AG09309 (cell line): ENCODE measurements around the gene MOCS3.
A peak's percentile ranks its signal among the peaks of the same experiment; 100 is the strongest.

Experiments
- DNase-seq: peaks from one replicate; pipeline ENCODE4 v3.0.0-alpha.2; 2010; ENCODE audit warnings: low read depth
- H3K4me3 ChIP-seq: 2 replicates; pipeline ENCODE4 v1.5.1; 2011; ENCODE audit warnings: mild to moderate bottlenecking, low read depth, low read length, moderate library complexity; ENCODE audit not compliant: control insufficient read depth
- TF ChIP-seq, protein P1 (sequence below): IDR thresholded peaks from 2 replicates; pipeline ENCODE4 v1.5.1; 2011; ENCODE audit warnings: mild to moderate bottlenecking, low read depth, low read length, inconsistent platforms; ENCODE audit not compliant: insufficient read depth, control insufficient read depth; ENCODE audit errors: missing control alignments

Gene MOCS3

DNA sequence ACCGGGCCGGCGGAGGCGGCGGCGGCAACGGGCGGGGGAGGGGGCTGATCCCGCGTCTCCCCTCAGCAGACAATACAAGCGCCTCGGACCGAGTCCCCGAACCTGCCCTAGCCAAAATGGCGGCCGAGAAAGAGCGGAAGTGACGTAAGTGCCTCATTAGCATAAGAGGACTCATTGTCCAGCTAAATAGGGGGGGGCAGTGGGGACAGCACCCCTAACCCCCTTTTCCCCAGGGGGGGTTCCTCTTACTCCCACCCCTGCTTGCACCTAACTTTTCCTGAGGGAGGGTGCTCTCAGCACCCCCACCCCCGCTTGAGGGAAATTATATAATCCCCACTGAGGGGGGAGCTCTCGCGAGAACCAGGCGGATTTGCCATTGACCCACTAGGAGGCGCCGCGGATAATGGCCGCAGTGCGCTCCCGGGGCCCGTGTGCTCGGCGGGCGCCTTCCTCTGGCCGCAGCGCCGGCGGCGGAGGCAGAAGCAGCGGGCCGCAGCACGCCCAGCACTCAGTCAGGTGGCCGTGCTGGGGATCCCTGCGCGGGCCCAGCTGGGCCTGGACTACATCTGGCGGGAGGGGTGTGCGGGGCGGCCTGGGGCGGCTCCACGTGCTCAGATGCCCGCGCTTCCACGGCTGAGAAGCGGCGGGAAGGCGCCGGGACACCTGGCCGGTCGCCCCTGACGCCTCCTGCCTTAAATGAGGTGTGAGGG, 27.2 kb upstream of the MOCS3 start, which contains the start of gene ADNP:
Gene ADNP, minus strand, starts transcription at position 132 of the 710 bp plus-strand sequence. CDS start 27,441 bp downstream, outside the sequence.
- peak; percentile 66 for DNase-seq
- TF ChIP-seq, protein P1, sequence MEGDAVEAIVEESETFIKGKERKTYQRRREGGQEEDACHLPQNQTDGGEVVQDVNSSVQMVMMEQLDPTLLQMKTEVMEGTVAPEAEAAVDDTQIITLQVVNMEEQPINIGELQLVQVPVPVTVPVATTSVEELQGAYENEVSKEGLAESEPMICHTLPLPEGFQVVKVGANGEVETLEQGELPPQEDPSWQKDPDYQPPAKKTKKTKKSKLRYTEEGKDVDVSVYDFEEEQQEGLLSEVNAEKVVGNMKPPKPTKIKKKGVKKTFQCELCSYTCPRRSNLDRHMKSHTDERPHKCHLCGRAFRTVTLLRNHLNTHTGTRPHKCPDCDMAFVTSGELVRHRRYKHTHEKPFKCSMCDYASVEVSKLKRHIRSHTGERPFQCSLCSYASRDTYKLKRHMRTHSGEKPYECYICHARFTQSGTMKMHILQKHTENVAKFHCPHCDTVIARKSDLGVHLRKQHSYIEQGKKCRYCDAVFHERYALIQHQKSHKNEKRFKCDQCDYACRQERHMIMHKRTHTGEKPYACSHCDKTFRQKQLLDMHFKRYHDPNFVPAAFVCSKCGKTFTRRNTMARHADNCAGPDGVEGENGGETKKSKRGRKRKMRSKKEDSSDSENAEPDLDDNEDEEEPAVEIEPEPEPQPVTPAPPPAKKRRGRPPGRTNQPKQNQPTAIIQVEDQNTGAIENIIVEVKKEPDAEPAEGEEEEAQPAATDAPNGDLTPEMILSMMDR: peak; percentile 62
- peak within 1 kb of the TSS; percentile 88 for H3K4me3 ChIP-seq

DNA sequence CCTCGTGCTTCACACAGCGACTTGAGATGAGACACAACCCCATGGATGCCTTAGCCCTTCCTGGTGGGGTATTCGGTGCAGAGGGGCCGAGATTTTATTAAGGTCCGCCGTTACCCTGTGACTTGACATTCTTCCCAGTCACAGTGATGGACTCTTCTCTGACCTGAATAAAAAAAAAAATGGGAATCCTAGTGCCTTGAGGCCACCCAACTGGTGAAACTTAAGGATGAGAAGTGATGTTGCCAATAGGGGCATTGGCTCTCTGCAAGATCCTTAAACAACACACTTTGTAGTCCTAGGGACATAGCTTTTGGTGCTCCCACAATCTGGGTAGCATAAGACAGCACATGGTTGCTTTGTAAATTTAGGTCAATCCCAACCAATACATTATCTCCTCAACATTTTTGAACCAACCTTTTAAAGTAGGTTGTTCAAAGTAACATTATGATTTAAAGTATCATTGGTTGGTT, 26.6 kb upstream of the MOCS3 start:
- peak overlapping the region; percentile 20 for H3K4me3 ChIP-seq
- no peak for DNase-seq

DNA sequence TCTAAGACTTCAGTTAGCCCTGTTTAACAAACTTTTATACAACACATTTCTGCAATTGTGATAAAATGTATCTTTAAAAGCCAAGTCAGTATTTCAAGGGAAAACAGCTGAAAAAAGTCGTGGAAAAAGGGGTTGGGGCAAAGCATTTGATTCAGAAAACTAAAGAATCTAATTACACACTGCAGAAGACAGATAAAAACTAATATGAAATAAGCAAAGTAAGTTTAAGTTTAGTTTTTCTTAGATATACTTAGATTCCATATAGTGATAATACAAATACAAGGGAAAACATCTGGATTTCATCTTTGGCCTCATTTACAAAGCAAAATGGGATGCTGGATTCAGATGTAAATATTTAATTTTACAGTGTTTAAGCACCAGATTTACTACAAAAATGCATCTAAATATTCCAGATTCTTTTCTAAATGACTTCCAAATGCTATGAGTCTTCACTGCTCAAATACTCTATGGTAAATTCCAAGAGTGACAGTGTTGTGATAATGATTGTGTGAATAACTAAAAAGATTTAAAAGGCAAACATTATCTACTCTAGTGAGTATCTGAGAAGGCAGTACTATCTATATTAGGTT, 25.8 kb upstream of the MOCS3 start:
- no peak for DNase-seq
- H3K4me3 ChIP-seq: no peak overlapping the region
- TF ChIP-seq, protein P1: no peak

More for the DNA sequence above, 26.6 kb upstream of the MOCS3 start:
- TF ChIP-seq, protein P1: no peak

DNA sequence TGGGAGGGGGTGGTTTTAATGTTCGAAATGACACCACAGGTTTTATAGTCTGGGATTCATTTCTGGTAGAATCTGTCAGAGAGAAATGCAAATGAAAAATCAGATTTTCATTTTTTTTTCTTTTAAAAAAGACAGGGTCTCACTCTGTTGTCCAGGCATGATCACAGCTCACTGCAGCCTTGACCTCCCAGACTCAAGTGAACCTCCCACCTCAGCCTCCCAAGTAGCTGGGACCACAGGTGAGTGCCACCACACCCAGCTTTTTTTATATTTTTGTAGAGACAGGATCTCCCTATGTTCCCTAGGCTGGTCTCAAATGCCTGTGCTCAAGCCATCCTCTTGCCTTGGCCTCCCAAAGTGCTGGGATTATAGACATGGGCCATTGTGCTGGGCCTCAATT, 25.0 kb upstream of the MOCS3 start:
- TF ChIP-seq, protein P1: no peak
- H3K4me3 ChIP-seq: no peak overlapping the region
- no peak for DNase-seq

DNA sequence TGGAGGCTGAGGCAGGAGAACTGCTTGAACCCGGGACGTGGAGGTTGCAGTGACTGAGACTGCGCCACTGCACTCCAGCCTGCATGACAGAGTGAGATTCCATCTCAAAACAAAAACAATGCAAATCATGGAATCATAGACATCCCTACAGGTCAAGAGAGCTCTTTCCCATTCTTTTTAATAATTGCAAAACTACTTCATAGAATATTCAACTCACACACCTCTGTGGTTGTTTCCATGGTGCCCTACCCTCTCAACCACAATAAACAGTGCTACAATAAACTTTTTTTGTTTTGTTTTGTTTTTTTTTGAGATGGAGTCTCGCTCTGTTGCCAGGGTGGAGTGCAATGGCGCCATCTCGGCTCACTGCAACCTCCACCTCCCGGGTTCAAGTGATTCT, 15.5 kb upstream of the MOCS3 start:
- TF ChIP-seq, protein P1: no peak
- H3K4me3 ChIP-seq: no peak overlapping the region
- DNase-seq: no peak

DNA sequence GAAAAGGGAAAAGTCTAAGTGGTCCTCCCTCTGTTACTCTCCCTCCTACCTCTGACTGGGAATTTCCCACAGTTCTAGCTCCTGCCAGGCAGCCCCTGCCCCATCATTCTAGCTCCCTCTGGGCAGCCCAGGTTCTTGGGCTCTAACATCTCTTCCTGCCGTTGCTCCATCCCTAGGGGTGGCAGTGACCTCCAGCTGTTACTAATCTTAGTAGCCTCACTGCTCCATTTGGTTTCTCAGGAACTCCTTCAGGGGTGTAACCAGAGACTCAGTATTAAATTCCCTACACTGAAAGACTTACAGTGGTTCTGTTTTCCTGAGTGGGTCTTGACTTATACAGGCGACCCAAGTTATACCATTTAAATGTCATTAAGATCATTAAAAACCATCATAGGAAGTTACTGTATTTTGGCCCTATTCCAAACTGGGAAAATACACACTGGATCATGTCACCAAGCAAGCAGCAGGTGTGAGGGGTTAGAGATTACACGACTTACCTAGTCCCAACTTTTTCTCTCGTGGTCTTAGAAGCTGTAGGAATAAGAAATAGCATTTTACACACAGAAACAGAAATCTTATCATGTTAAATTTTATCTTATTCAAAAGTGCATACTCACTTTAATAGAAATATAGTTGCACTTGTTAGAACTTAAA, 10.4 kb upstream of the MOCS3 start:
- no peak overlapping the region for H3K4me3 ChIP-seq
- no peak for DNase-seq
- TF ChIP-seq, protein P1: no peak
